HG02973 (cell line): ENCODE measurements around the gene ARMC6.
"Not testable (repeated sequence)": the region's sequence is repeated elsewhere in the genome, so short reads cannot be mapped to it uniquely, and the experiment has no call there.

Experiments
- ATAC-seq: cut with Tn5 transposase; IDR thresholded peaks from one replicate; pipeline ENCODE4 v1.9.1; 2021; ENCODE audit warnings: moderate library complexity; ENCODE audit not compliant: unreplicated experiment

The ARMC6 gene

DNA sequence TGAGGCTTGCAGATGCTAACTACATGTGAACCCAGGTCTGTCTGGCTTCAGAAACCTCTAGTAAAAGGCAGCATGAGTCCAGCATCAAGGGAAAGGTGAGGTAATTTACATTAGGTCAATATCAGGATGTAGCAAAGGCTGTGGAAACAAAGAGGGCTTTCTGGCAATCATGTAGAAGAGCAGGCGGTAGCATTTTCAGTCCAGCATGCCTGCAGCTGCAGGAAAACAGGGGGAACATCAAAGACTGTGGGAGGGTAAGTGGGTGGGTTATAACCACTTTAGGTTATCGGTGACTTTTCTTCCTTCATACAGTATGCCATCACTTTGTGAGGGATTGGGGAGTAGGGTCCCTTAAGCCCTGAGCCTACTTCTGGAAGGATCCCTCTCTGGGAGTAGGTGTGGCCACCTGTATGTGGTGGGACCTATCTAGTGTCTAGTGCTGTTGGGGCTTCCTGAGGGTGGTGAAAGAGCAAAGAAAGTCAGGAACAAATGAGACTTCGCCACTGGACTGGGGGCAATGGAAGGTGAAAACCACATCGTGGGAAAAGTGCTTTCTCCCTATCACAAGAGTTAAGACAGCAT is 10.9 kb upstream of the ARMC6 start:
- no peak for ATAC-seq

DNA sequence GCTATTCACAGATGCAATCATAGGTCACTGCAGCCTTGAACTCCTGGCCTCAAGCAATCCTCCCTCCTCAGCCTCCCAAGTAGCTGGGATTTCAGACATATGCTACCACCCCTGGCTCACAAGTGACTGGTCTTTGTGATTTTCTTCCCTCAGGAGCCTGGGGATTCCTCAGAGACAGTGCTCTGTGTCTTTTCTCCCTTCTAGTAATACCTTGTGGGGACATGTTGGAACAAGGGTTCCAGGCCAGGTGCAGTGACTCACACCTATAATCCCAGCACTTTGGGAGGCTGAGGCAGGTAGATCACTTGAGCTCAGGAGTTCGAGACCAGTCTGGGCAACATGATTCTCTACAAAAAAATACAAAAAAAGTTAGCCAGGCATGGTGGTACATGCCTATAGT is 10.0 kb upstream of the ARMC6 start:
- not testable (repeated sequence) for ATAC-seq

DNA sequence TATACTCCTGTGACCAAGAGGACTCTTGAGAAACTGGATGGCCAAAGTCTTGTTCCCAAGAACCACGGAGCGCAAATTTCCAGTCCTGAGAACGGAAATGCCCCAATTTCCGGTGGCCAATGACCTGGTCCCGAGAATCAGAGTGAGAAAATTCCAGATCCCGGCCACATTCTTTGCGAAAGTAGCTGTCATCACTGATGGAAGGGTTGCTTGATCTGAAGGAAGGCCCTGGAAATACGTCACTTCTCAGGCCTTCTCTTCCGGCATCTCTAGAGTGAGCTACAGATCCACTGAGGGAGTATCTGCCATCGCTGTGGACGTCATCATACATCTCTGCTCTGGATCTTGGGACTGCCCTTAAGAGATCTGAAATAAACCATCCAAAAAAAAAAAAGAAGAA is 7.5 kb upstream of the ARMC6 start:
- no peak for ATAC-seq

DNA sequence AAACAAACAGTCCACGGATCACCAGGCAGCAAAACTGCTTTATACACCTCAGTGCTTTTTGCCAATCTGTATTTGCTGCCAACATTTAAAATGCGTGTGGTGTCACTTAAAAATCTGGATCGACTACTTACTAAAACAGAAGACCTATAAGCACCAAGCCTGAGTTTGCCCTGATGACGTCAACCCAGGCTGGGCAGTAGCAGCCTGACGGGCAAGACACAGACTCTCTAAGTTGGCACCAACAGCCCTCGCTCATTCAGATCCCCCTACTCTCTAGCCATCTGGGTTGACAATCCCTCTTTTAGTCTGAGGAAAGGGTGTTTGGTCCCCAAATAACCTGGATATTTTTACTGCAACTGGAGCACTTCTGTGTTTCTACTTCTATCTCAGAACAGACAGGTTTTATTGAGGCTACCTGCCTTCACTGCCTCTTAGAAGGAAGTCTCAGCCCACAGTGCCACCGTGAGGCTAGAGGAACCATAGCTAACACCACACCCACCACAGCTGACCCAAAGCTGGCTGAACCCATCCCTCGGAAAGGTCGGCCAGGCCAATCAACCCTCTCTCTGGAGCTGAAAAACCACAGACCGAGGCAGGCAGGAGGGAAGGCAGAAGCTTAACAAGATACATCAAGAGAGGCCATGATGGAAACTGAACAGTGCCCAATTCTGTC is 7.0 kb upstream of the ARMC6 start:
- ATAC-seq = no peak

DNA sequence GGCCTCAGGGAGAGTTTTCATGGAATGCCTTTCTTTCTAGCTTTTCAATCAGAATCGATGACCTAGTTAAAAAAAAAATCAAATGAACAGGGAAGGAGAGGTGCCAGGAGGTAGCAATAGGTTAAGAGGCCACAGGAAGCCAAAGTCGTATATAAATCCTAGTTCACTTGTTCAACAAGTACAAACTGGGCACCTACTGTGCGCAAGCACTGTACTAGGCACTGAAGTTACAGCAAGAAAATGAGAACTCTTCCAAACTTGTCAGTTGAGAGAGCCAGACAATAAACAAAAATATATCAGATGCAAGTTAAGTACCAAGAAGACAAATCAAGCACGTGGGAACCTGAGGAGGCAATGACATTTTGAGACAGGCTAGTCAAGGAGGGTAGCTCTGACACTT is 6.2 kb upstream of the ARMC6 start:
- no peak for ATAC-seq

DNA sequence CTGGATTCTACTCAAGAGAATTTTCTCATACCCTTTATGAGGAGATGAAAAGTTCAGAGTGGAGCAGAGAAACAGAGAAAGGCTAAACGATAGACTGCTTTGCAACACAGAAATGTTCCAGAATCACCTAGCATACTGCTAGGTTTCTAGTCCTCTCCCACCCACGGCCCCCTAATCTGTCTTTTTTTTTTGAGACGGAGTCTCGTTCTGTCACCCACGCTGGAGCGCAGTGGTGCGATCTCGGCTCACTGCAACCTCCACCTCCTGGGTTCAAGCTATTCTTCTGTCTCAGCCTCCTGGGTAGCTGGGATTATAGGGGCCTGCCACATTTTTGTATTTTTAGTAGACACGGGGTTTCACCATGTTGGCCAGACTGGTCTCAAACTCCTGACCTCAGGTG is 4.9 kb upstream of the ARMC6 start:
- ATAC-seq = no peak

DNA sequence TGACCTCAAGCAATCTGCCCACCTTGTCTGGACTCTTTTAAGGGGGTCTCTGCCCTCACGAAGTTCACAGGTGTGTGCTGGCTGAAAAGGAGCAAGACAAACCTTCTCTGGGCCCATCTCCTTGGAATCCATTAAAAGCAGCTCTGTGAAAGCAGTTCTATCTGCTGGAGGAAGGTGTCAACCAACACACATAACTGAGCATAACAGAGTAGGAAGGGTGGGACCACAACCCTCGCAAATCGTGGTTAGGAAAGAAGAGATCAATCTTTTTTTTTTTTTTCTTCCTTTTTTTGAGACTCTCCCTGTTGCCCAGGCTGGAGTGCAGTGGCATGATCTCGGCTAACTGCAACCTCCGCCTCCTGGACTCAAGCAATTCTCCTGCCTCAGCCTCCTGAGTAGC is 1.5 kb upstream of the ARMC6 start:
- ATAC-seq = no peak

DNA sequence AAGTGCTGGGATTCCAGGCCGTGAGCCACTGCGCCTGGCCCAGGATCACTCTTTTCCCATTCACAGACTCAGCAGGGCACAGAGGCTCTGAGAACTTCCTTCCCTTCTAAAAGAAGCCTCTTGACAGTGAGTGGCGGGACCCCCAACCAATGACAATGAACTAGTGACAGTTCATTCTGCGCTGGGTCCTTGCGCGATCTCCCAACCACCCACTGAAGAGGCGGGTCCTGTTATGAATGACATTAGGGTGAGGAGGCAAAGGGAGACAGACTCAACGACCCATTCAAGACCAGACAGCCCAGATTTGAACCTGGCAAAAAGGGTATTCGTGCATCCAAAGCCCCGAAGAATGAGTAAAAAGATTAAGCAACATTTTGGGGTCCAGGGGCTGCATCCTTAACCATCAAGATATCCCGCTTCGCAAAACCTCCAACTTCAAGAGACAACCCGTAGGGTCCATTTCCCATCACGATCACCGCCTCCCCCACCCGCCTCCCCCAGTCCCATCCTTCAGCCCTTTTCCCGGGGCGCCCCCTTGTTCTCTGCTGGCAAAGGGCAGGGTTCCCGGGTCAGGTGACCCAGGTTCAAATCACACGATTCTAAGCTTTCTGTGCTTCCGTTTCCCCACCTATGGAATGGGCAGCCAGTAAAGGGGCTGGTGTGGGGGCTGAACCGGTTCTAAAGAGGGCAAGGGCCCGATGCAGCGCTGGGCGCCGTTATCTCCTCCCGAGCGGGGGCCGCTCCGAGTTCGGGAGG is 805 bp upstream of the ARMC6 start:
- peak; percentile 36 for ATAC-seq

DNA sequence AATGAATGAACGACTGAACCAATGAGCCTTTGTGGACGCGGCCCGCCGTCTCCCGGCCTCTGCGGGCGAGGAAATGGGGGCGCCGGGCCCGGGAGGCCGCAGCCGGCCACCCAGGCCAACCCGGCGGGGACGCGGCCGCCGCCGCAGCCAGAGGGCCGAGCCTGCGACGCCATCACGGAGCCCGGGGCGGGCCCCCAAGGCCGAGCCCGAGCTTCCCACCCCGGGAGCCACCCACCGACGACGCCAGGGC is 302 bp upstream of the ARMC6 start:
- ATAC-seq = no peak

DNA sequence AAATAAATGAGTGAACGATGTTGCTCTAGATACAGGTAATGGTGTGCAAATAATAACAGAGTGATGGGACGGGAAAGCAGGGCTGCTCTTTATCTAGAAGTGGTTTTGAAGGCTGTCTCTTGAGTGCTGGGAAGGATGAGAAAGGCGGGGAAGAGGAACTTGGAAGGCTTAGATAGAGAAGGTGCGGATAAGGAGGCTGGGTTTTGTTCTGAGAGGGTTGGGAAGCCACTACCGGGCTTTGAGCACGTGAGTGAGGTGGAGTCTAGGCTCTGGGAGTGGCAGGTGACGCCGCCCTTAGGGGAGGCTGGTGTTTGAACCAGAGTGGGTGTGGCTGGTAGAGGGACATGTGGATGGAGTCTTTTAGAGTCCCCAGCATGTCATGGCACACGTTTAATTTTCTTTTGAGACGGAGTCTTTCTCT is 811 bp downstream of the ARMC6 start:
- peak; percentile 44 for ATAC-seq

DNA sequence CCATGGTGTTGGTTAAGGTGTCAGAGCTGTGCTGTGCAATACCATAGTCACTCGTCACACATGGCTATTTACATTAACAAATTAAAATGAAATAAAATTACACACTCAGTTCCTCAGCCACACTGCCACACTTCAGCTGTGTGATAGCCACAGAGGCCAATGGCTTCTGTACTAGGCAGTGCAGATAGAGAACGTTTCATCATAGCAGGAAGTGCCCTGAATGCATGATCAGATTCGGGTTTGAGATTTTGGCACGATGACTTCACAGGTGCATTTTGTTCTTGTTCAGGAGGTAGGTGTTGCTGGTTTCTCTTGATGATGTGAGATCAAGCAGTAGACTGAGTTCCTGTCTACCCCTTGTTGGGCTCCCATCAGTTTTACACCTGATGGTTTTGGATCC is 6.5 kb downstream of the ARMC6 start:
- ATAC-seq = no peak

DNA sequence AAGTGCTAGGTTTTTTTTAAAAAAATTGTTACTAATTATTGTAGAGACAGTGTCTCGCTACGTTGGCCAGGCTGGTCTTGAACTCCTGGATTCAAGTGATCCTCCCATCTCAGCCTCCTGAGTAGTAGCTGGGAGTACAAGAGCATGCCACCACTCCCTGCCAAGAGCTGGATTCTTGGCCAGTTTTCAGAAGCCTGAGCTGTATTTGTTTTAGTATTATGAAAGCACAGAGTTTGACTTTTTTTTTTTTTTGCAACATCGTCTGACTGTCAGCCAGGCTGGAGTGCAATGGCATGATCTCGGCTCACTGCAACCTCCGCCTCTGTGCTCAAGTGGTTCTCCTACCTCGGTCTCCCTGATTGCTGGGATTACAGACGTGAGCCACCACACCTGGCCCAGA is 7.0 kb downstream of the ARMC6 start:
- ATAC-seq = no peak

DNA sequence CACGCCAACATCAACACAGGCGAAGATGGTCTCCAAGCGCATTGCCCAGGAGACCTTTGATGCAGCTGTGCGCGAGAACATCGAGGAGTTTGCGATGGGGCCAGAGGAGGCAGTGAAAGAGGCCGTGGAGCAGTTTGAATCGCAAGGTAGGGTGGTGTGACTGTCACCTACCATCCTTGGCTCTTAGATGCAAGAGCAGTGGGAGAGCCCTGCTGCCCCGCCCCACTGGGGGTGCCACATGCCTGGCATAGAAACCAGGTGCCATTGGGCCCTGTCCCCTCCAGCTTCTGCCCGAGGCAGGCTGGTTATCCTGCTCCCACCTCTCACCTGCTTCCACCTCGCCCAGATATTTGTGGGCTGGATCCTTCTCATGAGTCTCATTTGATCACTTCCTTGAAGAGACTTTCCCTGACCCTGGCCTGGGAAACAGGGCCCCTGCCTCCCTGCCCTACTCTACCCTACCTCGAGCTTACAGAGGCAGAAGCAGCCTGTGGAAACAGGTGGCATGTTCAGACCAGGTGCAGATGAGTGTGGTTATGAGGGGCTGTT is 9.4 kb downstream of the ARMC6 start:
- ATAC-seq = no peak

DNA sequence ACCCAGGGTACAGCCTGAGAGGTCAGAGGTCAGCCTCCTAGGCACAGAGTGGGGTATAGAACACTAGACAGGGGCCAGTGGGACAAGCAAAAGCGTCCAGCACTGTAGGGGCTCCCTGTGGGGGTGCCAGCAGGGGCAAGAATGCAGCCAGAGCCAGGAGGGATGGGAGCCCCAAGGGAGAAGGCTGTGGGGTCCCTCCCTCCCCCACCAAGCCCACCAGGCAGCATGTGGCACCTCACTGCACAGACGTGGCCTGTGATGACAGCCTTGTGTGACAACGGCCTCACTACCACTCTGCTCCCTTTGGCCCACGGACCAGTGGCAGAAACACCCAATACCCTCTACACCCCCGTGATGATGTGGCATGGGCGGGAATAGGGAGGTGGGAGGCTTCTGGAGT is 10.1 kb downstream of the ARMC6 start:
- no peak for ATAC-seq

DNA sequence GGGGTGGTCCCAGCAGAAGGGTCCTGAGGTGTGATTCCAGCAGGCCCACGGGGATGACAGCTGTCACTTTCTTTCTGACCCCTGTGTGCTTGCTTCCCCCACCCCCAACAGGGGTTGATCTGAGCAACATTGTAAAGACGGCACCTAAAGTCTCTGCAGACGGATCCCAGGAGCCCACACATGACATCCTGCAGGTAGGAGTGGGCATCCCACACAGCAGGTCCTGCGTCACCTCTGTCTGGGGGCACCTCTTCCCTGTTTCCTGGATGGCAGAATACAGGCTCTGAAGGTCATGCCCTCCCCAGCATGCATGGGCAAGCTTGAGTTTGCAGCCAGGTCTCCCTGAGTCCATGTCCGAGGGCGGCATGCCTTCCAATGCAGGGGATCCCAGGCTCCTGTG is 10.5 kb downstream of the ARMC6 start:
- ATAC-seq = no peak

DNA sequence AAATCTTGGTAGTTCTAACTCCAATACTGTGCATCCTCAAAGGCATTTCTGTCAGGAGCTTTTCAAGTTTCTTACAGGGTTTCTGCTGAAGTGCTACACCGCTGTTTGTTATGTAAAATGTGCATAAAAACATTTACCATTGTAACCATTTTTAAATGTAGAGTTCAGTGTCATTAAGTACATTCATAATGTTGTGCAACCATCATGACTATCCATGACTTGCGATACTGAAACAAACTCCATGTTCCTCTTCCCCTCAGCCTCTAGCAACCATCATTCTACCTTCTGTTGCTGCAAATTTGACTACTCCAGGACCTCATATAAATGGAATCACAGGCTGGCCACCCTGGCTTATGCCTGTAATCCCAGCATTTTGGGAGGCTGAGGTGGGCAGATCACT is 16.0 kb downstream of the ARMC6 start:
- ATAC-seq = no peak

DNA sequence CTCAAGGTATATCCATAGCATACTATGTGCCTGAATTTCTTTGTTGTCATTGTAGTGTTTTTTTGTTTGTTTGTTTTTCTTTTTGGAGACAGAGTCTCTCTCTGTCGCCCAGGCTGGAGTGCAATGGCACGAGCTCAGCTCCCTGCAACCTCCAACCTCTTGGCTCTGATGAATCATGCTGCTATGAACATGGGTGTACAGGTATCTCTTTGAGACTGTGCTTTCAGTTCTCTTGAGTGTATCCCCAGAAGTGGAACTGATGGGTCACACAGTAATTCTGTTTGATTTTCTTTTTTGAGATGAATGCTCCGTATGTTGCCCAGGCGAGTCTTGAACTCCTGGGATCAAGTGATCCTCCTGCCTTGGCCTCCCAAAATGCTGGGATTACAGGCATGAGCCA is 16.7 kb downstream of the ARMC6 start:
- no peak for ATAC-seq

DNA sequence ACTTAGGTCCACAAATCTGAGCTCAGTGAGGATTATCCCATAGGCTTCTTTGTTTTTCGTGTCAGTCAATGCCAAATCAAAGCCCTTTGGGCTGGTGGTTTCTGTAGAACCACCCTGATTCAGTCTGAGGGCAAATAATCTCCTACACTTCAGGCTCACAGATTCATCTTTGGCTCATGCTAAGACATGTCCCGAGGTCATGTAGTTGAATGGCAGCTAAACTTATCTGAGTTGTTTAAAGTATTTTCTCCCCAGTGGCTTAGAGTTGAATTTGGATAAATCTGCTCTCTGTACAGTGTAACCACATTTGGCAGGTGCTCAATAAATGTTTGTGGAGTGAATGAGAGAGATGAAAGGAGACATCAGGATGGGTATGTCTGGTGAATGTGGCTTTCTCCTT is 17.3 kb downstream of the ARMC6 start:
- no peak for ATAC-seq

DNA sequence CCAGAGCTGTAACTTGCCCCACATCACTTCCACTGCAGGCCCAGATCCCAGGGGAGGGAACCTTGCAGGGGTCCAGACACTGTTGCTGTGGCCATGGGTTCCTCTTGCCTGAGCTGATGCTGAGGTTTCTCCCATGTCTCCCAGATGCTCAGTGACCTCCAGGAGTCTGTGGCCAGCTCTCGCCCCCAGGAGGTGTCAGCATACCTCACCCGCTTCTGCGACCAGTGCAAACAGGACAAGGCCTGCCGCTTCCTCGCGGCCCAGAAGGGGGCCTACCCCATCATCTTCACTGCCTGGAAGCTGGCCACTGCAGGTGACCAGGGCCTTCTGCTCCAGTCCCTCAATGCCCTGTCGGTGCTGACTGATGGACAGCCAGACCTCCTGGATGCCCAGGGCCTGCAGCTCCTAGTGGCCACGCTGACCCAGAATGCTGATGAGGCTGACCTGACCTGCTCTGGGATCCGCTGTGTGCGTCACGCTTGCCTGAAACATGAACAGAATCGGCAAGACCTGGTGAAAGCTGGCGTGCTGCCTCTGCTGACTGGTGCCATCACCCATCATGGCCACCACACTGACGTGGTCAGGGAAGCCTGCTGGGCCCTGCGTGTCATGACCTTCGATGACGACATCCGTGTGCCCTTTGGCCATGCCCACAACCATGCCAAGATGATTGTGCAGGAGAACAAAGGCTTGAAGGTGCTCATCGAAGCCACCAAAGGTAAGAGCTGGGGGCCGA is 18.2 kb downstream of the ARMC6 start:
- no peak for ATAC-seq

DNA sequence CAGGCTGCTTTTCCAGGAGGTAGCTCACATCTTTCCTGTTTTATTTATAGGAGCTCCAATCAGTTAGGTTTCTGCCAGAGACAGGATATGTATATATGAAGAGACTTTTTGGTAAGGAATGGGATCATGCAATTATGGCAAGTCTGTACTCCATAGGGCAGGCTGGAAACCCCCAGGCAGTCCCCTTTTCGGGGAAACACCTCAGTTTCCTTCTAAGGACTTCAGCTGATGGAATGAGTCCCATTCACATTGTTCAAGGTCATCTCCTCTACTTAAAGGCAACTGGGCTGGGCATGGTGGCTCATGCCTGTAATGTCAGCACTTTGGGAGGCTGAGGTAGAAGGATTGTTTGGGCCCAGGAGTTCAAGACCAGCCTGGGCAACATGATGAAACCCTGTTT is 19.5 kb downstream of the ARMC6 start:
- no peak for ATAC-seq

DNA sequence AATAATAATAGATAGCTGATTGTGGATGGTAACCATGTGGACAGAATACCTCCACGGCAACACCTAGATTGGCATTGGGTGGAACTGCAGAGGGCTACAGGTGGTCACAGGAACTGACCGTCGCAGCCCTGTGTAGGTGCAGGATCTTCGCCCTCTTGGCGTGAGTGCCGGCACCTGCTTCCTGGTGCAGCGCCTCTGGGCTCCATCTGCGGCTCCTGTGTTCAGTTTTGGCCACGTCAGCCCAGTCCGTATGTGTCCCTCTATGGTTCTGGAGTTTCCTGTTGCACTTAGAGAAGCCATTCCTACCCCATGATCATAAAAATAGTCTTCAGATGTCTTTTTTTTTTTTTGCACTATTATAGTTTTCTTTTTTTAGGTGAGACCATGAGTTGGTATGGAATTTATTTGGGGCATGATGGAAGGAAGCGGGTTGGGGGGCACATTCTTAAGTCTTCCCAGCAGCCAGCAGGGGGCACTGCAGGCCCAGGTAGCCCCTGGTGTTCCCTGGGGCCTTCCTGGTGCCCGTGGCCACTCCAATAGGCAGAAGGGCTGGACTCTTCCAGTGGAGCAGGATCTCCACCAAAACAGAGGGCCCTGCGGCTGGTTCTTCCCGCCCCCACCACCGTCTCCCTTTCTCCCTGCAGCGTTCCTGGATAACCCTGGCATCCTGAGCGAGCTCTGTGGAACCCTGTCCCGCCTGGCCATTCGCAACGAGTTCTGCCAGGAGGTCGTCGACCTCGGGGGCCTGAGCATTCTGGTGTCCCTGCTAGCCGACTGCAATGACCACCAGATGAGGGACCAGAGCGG is 20.3 kb downstream of the ARMC6 start:
- ATAC-seq = no peak
